IPS DF 6.9 (cell line): ENCODE measurements around the gene DNALI1.
"Not testable (repeated sequence)": the region's sequence is repeated elsewhere in the genome, so short reads cannot be mapped to it uniquely, and the experiment has no call there.

ENCODE experiments used
- DNase-seq: peaks from one replicate; pipeline ENCODE4 v3.0.0-alpha.2; 2013; ENCODE audit warnings: low read depth, low spot score
- H3K27ac ChIP-seq: one replicate; pipeline ENCODE4 v1.5.1; 2013; ENCODE audit warnings: low read length, control low read depth
- H3K27me3 ChIP-seq: 2 replicates; pipeline ENCODE4 v1.6.1; 2013; ENCODE audit warnings: mild to moderate bottlenecking, low read length; ENCODE audit not compliant: control insufficient read depth, insufficient read depth
- H3K36me3 ChIP-seq: 2 replicates; pipeline ENCODE4 v1.6.1; 2013; ENCODE audit warnings: low read length; ENCODE audit not compliant: control insufficient read depth, insufficient read depth
- H3K4me1 ChIP-seq: 2 replicates; pipeline ENCODE4 v1.6.1; 2013; ENCODE audit warnings: low read length; ENCODE audit not compliant: control insufficient read depth, insufficient read depth
- H3K4me3 ChIP-seq: 2 replicates; pipeline ENCODE4 v1.5.1; 2013; ENCODE audit warnings: mild to moderate bottlenecking, low read length
- H3K9me3 ChIP-seq: 2 replicates; pipeline ENCODE4 v1.6.1; 2013; ENCODE audit warnings: low read length, inconsistent platforms; ENCODE audit not compliant: control insufficient read depth, insufficient read depth
- WGBS: extraction: QIAGEN DNeasy Blood & Tissue Kit; methylation state at CpG from one replicate; pipeline ENCODE4 v1.1.7; 2013; ENCODE audit warnings: mixed read lengths, missing lambda C conversion rate; ENCODE audit not compliant: insufficient read length, insufficient coverage; 5-methylcytosine and 5-hydroxymethylcytosine counted together

Gene DNALI1

GRCh38 chr1:37567023-37567422 is 10.3 kb downstream of the DNALI1 start:
- DNase-seq: no peak
- Histone ChIP-seq H3K27ac (no peak overlapping the region), H3K27me3 (no peaks in the 10 kb centered on the region), H3K9me3 (no peaks in the 10 kb centered on the region), H3K36me3 (peaks cover 35% of the 10 kb centered on the region), H3K4me3 (no peak overlapping the region), H3K4me1 (no peaks in the 10 kb centered on the region)
- no CpG with 5 or more reads among the region's 3 CpGs for WGBS

DNA sequence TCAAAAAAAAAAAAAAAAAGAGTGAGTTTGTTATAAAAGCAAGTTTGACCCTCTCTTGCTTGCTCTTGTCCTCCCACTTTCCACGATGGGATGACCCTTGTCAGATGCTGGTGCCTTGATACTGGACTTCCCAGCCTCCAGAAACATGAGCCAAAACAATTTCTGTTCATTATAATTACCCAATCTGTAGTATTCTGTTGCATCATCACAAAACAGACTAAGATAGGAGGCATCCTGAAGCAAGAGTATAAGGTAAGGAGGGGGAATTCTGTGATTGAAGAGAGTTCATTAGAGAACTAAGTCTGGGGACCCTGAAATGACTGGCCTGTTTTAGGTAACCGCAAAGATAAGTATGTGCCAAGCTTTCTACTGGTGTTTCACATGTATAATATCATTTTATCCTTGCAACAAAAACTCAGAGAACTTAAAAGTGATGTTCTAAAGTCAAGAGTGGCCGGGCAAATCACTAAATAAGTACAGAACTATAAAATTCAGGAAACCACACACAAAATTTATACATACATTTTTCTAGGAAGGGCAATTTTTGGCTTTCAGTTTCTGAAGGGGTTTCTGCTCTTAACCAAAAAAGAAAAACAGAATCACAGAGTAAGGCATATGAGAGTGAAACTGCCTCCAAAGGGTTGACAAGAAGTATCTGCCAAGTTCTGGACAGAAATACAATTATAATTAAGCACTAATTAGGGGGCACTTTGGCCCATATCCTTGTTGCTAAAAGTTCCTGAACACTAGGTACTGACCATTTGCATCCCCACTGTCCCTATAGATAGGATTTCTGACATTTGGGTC is 14.0 kb downstream of the DNALI1 start:
- no CpG with 5 or more reads among the region's 3 CpGs for WGBS
- Histone ChIP-seq H3K27ac (no peak overlapping the region), H3K4me3 (no peak overlapping the region), H3K27me3 (no peaks in the 10 kb centered on the region), H3K9me3 (no peaks in the 10 kb centered on the region), H3K36me3 (peaks cover 62% of the 10 kb centered on the region), H3K4me1 (no peaks in the 10 kb centered on the region)
- DNase-seq: no peak

GRCh38 chr1:37574834-37575480 is 18.2 kb downstream of the DNALI1 start:
- Histone ChIP-seq H3K4me1 (no peaks in the 10 kb centered on the region), H3K4me3 (no peak overlapping the region), H3K36me3 (peaks cover 42% of the 10 kb centered on the region), H3K27me3 (no peaks in the 10 kb centered on the region), H3K27ac (no peak overlapping the region), H3K9me3 (no peaks in the 10 kb centered on the region)
- no peak for DNase-seq
- WGBS: no CpG with 5 or more reads among the region's 7 CpGs

DNA sequence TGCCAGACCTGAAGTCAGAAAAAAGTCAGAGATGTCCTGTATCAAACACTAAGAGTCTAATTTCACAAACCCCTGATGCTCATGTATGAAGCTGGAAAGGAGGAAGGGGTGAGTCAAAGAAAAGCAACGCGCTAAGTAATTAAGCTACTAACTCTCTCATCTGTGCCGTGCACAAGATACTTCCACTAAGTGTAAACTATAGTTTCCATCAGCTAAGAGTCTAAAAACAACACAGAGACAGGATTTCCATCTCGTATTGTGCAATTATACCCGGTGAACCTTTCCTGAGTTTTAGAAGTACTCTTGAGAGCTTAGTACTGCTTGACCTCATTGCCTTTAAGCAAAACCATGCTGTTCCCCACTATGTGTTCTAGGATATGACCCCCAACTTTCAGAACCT is 19.0 kb downstream of the DNALI1 start:
- H3K9me3 ChIP-seq: no peaks in the 10 kb centered on the region
- no peak overlapping the region for H3K4me3 ChIP-seq
- H3K27ac ChIP-seq: no peak overlapping the region
- H3K4me1 ChIP-seq: no peaks in the 10 kb centered on the region
- no peaks in the 10 kb centered on the region for H3K27me3 ChIP-seq
- no peak for DNase-seq
- peaks cover 47% of the 10 kb centered on the region for H3K36me3 ChIP-seq
- WGBS: no CpG with 5 or more reads among the region's 5 CpGs

GRCh38 chr1:37584544-37584943 is 27.8 kb downstream of the DNALI1 start:
- not testable (repeated sequence) for H3K27ac ChIP-seq, DNase-seq, H3K4me1 ChIP-seq, H3K9me3 ChIP-seq, H3K27me3 ChIP-seq, H3K4me3 ChIP-seq
- WGBS: no CpG with 5 or more reads among the region's 4 CpGs
- H3K36me3 ChIP-seq: peaks cover 26% of the 10 kb centered on the region; the same call in 1 of the 2 replicates

GRCh38 chr1:37588939-37589338 is 32.2 kb downstream of the DNALI1 start:
- Histone ChIP-seq H3K27ac (no peak overlapping the region), H3K27me3 (no peaks in the 10 kb centered on the region), H3K4me1 (no peaks in the 10 kb centered on the region), H3K36me3 (peaks cover 23% of the 10 kb centered on the region; the same call in 1 of the 2 replicates), H3K9me3 (no peaks in the 10 kb centered on the region), H3K4me3 (no peak overlapping the region)
- no peak for DNase-seq
- WGBS: no CpG with 5 or more reads among the region's 2 CpGs

- Histone ChIP-seq H3K36me3 (peaks cover 15% of the 10 kb centered on the region; the same call in 1 of the 2 replicates), H3K27ac (no peak overlapping the region), H3K4me3 (no peak overlapping the region), H3K27me3 (no peaks in the 10 kb centered on the region), H3K4me1 (no peaks in the 10 kb centered on the region; the same call in 1 of the 2 replicates), H3K9me3 (no peaks in the 10 kb centered on the region)
- no peak for DNase-seq
- no CpG with 5 or more reads among the region's 6 CpGs for WGBS
Measured at GRCh38 chr1:37593726-37594125, 37.0 kb downstream of the DNALI1 start.

DNA sequence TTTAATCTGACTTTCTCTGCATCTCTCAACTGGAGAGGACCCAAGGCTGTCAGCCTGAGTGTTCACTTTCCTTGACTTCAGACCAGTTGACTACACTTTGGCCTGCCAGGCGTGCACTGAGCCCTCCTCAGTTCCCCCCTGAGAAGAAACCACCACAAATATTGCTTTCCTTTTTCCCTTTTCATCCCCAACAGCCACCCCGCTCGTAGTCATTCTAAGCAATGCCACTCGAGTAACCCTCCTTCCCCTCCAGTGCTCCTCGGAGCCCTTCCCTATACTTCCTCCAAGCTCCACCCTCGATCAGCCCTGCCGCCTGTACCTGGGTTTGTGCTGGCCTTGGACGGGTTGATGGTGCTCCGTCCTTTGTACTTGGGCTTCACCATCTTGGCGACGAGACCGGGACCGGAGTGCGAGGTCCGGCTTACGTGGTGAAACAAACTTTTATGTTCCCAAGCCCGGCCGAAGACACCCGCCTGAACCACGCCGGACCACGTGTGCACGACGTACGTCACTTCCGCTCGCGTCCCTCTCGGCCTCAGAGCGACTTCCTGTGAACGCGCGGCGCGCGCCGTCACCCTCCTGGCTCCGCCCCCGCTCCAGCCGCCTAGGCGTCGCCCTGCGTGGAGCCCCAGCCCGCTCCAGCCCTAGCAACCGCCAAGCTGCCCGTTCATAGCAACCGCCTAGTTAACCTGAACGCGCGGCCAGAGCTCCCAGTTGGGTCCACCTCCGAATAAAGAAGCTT is 38.9 kb downstream of the DNALI1 start, which contains the start of gene GNL2:
GNL2 (minus strand) TSS at position 498 of the 742 bp plus-strand sequence; CDS start at position 383, 115 bp downstream.
- Histone ChIP-seq H3K4me3 (peak within 1 kb of the TSS; percentile 100), H3K27me3 (no peaks in the 10 kb centered on the region), H3K27ac (no peak within 1 kb of the TSS), H3K9me3 (no peaks in the 10 kb centered on the region), H3K36me3 (peaks cover 9% of the 10 kb centered on the region; the same call in 1 of the 2 replicates), H3K4me1 (no peaks in the 10 kb centered on the region; the same call in 1 of the 2 replicates)
- DNase-seq: peak; percentile 96
- no CpG with 5 or more reads among the region's 51 CpGs for WGBS

GRCh38 chr1:37596182-37596667 is 39.5 kb downstream of the DNALI1 start:
- Histone ChIP-seq H3K4me1 (no peaks in the 10 kb centered on the region; the same call in 1 of the 2 replicates), H3K36me3 (peaks cover 7% of the 10 kb centered on the region; the same call in 1 of the 2 replicates), H3K27ac (no peak overlapping the region), H3K27me3 (no peaks in the 10 kb centered on the region), H3K9me3 (no peaks in the 10 kb centered on the region), H3K4me3 (no peak overlapping the region; the same call in 1 of the 2 replicates)
- no peak for DNase-seq
- no CpG with 5 or more reads among the region's 3 CpGs for WGBS

DNA sequence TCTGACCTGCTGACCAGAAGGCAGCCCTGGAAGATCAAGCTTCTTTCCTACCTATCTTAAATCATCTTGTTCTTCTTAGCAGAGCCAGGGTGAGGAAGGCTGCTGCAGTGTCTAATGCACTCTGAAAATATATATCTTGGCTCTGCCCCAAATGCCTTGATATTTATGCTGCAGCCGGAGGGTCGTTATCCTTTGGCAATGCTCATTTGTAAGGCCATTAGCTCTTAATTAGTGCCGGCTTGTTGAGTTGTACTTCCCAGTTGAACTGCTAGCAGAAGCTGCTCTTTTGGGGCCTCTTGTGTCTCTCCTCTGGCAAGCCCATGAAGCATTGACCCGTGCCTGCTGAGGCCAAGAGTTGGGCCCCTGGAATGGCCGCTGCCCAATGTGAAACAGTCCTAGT is 43.2 kb downstream of the DNALI1 start:
- no peaks in the 10 kb centered on the region for H3K27me3 ChIP-seq
- no peak overlapping the region for H3K4me3 ChIP-seq
- H3K4me1 ChIP-seq: peaks cover 1% of the 10 kb centered on the region; the same call in 1 of the 2 replicates
- no peaks in the 10 kb centered on the region for H3K36me3 ChIP-seq
- no peaks in the 10 kb centered on the region for H3K9me3 ChIP-seq
- H3K27ac ChIP-seq: no peak overlapping the region
- no CpG with 5 or more reads among the region's 5 CpGs for WGBS
- no peak for DNase-seq
